ENCODE results near the gene IL3. TPM values are rescaled to one million over a fixed set of nuclear protein-coding genes. Genes with fewer than 3 reads are reported as not detected.

IL3 gene
- total and polyA plus RNA-seq, 2 of the 4 experiments (the other 2 are of a cell fraction) = not detected

DNA sequence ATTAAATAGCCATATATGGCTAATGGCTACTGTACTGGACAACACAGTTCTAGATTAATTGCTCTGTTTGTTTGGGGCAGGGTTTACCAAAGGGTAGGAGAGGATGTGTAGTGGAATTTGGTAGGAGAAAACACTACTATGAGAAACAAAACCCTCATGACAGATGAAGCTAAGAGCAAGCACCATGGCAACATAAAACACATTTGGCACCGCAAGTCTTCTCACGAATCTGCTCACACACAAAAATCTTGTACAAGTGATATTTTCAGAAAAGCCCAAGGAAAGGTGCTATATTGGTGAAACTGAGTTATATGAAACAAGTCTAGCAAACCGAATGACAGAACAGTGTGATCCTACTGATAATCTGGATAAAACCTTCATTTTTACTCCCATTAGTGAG lies 51.7 kb downstream of the IL3 start:
- CTCF ChIA-PET = interaction anchor here (0.5 kb wide), 1 partner anchor 47 kb away, joined by 3 read pairs; no protein-coding TSS in a partner anchor

More for the DNA sequence above, 51.7 kb downstream of the IL3 start:
- in situ Hi-C loops (cut with MboI; ENCODE audit: low sequenced_read_pairs) (no loop called here), dilution Hi-C loops (cut with HindIII; ENCODE audit: low sequenced_read_pairs, unreplicated experiment) (no loop called here), intact Hi-C loops (cut with micrococcal nuclease) (no loop called here)
- Histone ChIP-seq H4K91ac (ENCODE audit: insufficient read depth, low read depth, low read length) (no peak overlapping the region), H3K4me2 (ENCODE audit: low read depth, low read length) (no peak overlapping the region), H3K9me3 (ENCODE audit: control insufficient read depth, insufficient read depth, low read length) (no peaks in the 10 kb centered on the region; the same call in 1 of the 2 replicates), H3K27me3 (ENCODE audit: control insufficient read depth, insufficient read depth, low read length) (no peaks in the 10 kb centered on the region), H3K14ac (replicated peaks; ENCODE audit: low read depth, low read length) (no peak overlapping the region), H2BK5ac (ENCODE audit: low read depth, low read length, poor library complexity, severe bottlenecking) (no peak overlapping the region), H3K4me3 (ENCODE audit: insufficient read depth, low read depth, low read length) (no peak overlapping the region), H3K4me1 (ENCODE audit: control insufficient read depth, insufficient read depth, low read length) (no peaks in the 10 kb centered on the region; the same call in 1 of the 2 replicates), H3K9ac (ENCODE audit: low read depth, low read length) (no peak overlapping the region), H2AFZ (replicated peaks; ENCODE audit: low read length, poor library complexity) (no peak overlapping the region), H3K79me1 (ENCODE audit: low read depth in 1 of 2, low read length in 2 of 2) (no peaks in the 10 kb centered on the region), H3K23ac (ENCODE audit: low read depth, low read length) (no peak overlapping the region), H3K27ac (ENCODE audit: insufficient read depth, low read length) (no peak overlapping the region), H2AK5ac (ENCODE audit: low read depth, low read length) (no peak overlapping the region), H3K9me1 (ENCODE audit: insufficient read depth, low read length) (0 out of 2 replicates have a peak, but pooled peaks cover 2% of the 10 kb centered on the region), H4K8ac (ENCODE audit: low read depth in 2 of 2, low read length in 2 of 2) (no peak overlapping the region), H4K5ac (ENCODE audit: low read depth, low read length) (no peak overlapping the region), H3K36me3 (ENCODE audit: control insufficient read depth, insufficient read depth, low read length) (no peaks in the 10 kb centered on the region), H4K20me1 (ENCODE audit: insufficient read depth, low read length) (no peaks in the 10 kb centered on the region), H2BK20ac (ENCODE audit: low read depth, low read length) (no peak overlapping the region), H2BK120ac (ENCODE audit: low read depth, low read length) (no peak overlapping the region), H2AK9ac (replicated peaks; ENCODE audit: low read depth, low read length, poor library complexity) (no peak overlapping the region), H3K4ac (ENCODE audit: low read depth, low read length) (no peak overlapping the region), H3K56ac (ENCODE audit: extremely low read depth, insufficient read depth, low read length) (no peak overlapping the region), H2BK15ac (ENCODE audit: low read depth, low read length) (no peak overlapping the region), H3K18ac (ENCODE audit: low read depth, low read length) (no peak overlapping the region)
- WGBS, 2 experiments (ENCODE audit: extremely low coverage in 2 of 2, insufficient read length in 1 of 2) = no CpG with 5 or more reads among the region's 3 CpGs
- TF ChIP-seq MAZ (IDR thresholded peaks at IDR 0.05; ENCODE audit: borderline replicate concordance, low read depth, low read length) = no peak
- TF ChIP-seq, protein P1, sequence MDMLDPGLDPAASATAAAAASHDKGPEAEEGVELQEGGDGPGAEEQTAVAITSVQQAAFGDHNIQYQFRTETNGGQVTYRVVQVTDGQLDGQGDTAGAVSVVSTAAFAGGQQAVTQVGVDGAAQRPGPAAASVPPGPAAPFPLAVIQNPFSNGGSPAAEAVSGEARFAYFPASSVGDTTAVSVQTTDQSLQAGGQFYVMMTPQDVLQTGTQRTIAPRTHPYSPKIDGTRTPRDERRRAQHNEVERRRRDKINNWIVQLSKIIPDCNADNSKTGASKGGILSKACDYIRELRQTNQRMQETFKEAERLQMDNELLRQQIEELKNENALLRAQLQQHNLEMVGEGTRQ (IDR thresholded peaks at IDR 0.05; ENCODE audit: low read depth, low read length) = no peak
- no peak for TF ChIP-seq NFE2L2 (IDR thresholded peaks at IDR 0.05; ENCODE audit: low read depth, low read length)
- TF ChIP-seq MAFK (IDR thresholded peaks at IDR 0.05; ENCODE audit: low read depth, low read length) = no peak
- TF ChIP-seq RCOR1 (IDR thresholded peaks at IDR 0.05; ENCODE audit: insufficient replicate concordance, low read length) = no peak
- no peak for TF ChIP-seq BHLHE40 (IDR thresholded peaks at IDR 0.05; ENCODE audit: low read depth, low read length)
- no peak for TF ChIP-seq SMC3 (IDR thresholded peaks at IDR 0.05; ENCODE audit: low read depth, low read length)
- TF ChIP-seq, protein P2, sequence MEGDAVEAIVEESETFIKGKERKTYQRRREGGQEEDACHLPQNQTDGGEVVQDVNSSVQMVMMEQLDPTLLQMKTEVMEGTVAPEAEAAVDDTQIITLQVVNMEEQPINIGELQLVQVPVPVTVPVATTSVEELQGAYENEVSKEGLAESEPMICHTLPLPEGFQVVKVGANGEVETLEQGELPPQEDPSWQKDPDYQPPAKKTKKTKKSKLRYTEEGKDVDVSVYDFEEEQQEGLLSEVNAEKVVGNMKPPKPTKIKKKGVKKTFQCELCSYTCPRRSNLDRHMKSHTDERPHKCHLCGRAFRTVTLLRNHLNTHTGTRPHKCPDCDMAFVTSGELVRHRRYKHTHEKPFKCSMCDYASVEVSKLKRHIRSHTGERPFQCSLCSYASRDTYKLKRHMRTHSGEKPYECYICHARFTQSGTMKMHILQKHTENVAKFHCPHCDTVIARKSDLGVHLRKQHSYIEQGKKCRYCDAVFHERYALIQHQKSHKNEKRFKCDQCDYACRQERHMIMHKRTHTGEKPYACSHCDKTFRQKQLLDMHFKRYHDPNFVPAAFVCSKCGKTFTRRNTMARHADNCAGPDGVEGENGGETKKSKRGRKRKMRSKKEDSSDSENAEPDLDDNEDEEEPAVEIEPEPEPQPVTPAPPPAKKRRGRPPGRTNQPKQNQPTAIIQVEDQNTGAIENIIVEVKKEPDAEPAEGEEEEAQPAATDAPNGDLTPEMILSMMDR (conservative IDR thresholded peaks at IDR 0.05; ENCODE audit: low read depth, low read length) = no peak
- no TSS peak for BruUV-seq (replicated peaks)
- ATAC-seq (ENCODE audit: low read depth) (no peak), DNase-seq (no peak)
- POLR2A ChIA-PET (ENCODE audit: unreplicated experiment) = no interaction called here
